Sigmoid colon (tissue), 4 donors: ENCODE results near the gene KMT2E.

ENCODE experiments used
- POLR2A ChIP-seq, 2 donors: fragments of 450-650 bp; IDR thresholded peaks; one replicate each; pipeline ENCODE4 v1.6.1; 2016; ENCODE audit warnings: antibody characterized with exemption in 2 of 2, mild to moderate bottlenecking in 2 of 2, moderate library complexity in 2 of 2
- POLR2AphosphoS5 ChIP-seq, 4 donors: sonication (generic); formaldehyde crosslinking; IDR thresholded peaks; one replicate each; pipeline ENCODE4 v1.6.1; 2017; ENCODE audit warnings: antibody characterized with exemption in 4 of 4
- TF ChIP-seq, protein P1 (sequence below), 4 experiments: fragments of 450-650 bp in 3 of 4; fragments of 200-600 bp in 1 of 4; IDR thresholded peaks; one replicate each; pipeline ENCODE4 v1.5.1; 2016 to 2019; ENCODE audit warnings: antibody characterized with exemption in 4 of 4, mild to moderate bottlenecking in 3 of 4, moderate library complexity in 2 of 4

DNA sequence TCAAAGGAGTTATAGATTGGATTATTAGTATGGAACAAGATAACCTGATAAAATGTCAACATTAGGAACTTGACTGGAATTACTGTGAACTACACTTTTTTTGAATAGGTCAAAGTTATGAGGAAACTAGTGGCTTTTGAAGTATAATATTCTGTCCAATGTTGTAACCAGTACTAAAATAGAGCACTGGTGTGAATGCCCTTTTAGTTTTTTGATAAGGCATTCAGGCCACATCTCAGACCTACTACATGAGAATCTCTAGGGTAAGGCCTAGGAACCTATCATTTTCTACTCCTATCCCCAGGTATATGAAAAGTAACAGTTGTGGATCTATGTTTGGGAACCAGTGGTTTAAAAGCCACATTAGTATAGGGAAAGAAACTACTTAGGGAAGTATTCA, 16.4 kb downstream of the KMT2E start:
- TF ChIP-seq, protein P1, sequence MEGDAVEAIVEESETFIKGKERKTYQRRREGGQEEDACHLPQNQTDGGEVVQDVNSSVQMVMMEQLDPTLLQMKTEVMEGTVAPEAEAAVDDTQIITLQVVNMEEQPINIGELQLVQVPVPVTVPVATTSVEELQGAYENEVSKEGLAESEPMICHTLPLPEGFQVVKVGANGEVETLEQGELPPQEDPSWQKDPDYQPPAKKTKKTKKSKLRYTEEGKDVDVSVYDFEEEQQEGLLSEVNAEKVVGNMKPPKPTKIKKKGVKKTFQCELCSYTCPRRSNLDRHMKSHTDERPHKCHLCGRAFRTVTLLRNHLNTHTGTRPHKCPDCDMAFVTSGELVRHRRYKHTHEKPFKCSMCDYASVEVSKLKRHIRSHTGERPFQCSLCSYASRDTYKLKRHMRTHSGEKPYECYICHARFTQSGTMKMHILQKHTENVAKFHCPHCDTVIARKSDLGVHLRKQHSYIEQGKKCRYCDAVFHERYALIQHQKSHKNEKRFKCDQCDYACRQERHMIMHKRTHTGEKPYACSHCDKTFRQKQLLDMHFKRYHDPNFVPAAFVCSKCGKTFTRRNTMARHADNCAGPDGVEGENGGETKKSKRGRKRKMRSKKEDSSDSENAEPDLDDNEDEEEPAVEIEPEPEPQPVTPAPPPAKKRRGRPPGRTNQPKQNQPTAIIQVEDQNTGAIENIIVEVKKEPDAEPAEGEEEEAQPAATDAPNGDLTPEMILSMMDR (IDR thresholded peaks at IDR 0.05) = no peak
- TF ChIP-seq POLR2A (IDR thresholded peaks at IDR 0.05) = no peak
- TF ChIP-seq POLR2AphosphoS5 (IDR thresholded peaks at IDR 0.05) = no peak
